Activated CD8-positive, alpha-beta memory T cell treated with anti-CD3 and anti-CD28 coated beads, Interleukin-2, amount 50 U/mL, for 1 hour (primary cell): ENCODE measurements around the gene SLC9A1.
"Not testable (repeated sequence)": the region's sequence is repeated elsewhere in the genome, so short reads cannot be mapped to it uniquely, and the experiment has no call there.

ENCODE experiments used
- DNase-seq: peaks from one replicate; pipeline ENCODE4 v3.0.0-alpha.2; 2020; ENCODE audit errors: extremely low read depth

Gene SLC9A1

GRCh38 chr1:27154991-27155781 is at the start of gene SLC9A1:
SLC9A1 (minus strand) TSS chr1:27155125; CDS start chr1:27154334, 791 bp downstream.
- peak; percentile 84 for DNase-seq

GRCh38 chr1:27203946-27204345 is 49.0 kb upstream of the SLC9A1 start:
- no peak for DNase-seq

DNA sequence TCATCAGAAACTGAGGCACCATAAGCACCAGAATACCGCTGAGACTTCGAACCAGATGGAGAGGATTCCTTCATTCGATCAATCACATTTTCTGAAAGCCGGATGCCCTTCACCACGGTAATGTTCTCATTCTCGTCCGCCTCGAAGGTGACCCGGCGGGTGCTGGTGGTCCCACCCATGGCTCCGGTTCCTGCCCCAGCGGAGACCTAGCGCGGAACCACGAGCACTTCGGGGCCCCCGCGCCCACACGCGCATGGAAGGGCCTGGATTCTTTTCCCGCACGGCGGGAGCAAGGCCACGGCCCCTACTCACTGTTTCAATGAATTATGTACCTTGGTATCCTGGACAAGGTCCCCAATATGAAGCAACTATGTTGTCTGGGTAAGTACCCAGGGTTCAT is 46.4 kb upstream of the SLC9A1 start:
- no peak for DNase-seq

GRCh38 chr1:27193194-27193593 is 38.3 kb upstream of the SLC9A1 start:
- no peak for DNase-seq

GRCh38 chr1:27192039-27192529 is 37.2 kb upstream of the SLC9A1 start:
- no peak for DNase-seq

DNA sequence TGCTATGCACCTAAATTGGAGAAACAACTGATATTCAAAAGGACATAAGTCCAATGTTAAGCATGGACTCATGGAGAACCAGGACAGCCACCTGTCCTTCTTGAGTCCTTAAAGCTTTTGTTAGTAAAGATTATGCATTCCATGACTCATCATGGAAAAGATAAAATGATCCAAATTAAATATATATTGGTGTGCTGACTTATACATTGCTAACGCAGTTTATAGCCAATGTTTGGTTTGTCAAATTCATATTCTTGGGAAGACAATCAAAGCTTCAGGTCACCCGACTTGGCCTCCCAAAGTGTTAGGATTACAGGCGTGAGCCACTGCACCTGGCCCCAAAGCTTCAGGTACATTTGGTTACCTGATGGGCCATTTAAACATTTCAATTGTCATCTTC is 29.7 kb upstream of the SLC9A1 start:
- not testable (repeated sequence) for DNase-seq

DNA sequence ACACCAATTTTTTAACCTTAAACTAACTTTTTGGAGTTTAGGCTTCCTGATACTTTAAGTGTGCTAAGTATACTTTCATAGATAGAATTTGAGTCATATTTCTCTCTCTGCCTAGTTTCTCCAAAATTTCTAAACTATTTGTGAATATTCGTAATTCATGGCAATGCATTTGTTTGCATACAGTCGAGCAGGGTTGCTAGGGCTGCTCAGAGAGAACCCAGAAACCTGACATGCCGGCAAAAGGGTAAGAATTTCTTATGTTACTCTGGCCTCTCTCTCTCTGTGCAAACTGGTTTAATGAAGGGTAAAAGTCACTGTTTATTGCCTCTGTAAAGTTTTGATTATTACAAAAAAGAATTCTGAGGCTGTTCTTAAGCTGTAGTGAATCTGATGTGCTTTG is 25.1 kb upstream of the SLC9A1 start:
- no peak for DNase-seq

DNA sequence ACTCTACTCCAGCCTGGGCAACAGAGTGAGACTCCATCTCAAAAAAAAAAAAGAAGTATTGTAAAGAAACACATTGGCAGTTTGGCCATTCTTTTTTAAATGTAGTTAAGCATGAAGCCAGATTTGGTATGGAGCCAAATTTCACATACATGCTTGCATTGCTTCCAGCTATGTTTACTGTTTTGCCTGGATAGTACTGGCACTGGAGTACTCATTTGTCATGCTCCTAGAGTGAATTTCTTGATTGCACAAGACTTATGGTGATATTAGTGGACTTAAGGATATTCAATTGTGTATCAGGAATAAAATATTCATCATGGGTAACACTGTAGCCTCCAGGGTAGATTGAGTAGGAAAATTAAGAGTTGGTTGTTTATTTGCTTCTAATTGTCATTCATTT is 24.5 kb upstream of the SLC9A1 start:
- no peak for DNase-seq

DNA sequence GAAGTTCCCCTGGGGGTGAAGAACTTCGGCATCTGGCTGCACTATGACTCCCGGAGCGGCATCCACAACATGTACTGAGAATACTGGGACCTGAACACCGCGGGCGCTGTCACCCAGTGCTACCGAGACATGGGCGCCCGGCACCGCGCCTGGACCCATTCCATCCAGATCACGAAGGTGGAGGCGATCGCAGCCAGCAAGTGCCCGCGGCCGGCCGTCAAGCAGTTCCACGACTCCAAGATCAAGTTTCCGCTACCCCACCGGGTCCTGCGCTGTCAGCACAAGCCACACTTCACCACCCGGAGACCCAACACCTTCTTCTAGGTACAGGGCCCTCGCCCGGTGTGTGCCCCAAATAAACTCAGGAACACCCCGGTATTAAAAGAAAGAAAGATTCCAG is 22.0 kb upstream of the SLC9A1 start:
- no peak for DNase-seq

- DNase-seq, result no peak
Observed at GRCh38 chr1:27176323-27176722, 21.4 kb upstream of the SLC9A1 start.

- DNase-seq, result not testable (repeated sequence)
Observed at GRCh38 chr1:27172992-27173391, 18.1 kb upstream of the SLC9A1 start.

DNA sequence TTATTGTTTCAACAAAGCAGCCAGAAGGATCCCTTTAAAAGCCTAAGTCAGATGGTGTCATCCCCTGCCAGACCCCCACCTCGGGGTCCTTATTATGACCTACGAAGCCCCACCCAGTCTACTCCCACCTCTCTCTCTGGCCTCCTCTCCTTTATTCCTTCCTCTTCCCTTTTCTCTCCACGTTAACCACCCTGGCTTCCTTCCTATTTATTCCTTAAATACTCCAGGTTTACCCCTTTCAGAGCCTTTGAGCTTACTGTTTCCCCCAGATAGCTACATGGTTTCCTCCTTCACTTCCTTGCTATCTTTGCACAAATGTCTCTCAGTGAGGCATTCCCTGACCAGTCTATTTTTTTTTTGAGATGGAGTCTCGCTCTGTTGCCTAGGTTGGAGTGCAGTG is 12.0 kb upstream of the SLC9A1 start:
- no peak for DNase-seq

- DNase-seq, result no peak
Observed at GRCh38 chr1:27166351-27166802, 11.5 kb upstream of the SLC9A1 start.

DNA sequence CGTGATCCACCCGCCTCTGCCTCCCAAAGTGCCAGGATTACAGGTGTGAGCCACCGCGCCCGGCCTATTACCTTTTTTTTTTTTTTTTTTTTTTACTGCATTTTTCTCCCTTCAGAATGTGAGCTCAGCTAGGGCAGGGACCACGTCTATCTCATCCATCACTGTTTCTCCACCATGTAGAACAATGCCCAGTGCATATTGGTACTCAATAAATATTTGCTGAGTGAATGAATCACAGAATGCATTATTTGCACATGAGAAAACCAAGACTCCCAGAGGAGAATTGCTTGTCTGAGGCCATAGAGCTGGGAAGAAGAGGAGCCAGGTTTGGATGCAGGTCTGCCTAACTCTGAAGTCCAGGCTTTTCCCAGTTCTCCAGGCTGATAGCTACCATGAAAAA is 8.2 kb upstream of the SLC9A1 start:
- no peak for DNase-seq

DNA sequence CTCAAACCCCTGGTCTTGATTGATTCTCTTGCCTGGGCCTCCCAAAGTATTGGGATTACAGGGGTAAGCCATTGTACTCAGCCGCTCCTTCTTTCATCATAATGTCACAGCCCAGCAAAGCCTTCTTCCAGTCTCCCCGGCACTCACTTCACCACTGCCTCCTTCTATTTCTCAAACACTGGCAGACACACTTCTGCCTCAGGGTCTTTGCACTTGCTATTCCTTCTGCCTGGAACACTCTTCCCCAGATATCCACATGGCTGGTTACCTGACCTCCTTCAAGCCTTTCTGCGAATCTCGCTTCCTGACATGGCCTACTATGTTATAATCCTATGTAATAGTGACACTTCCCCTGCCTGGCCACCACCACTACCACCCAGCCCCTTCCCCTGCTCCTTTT is 7.2 kb upstream of the SLC9A1 start:
- no peak for DNase-seq

GRCh38 chr1:27161594-27161993 is 6.7 kb upstream of the SLC9A1 start:
- no peak for DNase-seq

DNA sequence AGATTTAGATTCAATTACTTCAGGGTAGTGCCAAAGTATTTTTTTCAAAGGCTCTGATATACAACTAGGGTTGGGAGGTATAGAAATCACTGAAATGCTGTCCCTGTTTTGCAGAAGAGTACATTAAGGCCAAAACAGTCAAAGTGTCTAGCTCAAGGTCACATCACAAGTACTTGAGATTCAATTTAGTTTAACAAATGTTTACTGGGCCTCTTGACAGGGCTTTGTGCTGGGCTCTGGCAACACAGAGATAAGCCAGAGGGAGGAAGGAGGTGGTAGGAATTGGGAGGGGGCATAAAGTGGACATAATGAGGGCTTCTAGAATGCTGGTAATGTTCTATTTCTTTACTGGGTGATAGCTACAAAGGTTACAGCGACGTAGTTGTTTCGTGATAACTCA is 2.3 kb upstream of the SLC9A1 start:
- DNase-seq, result no peak

GRCh38 chr1:27154469-27154990 is 395 bp downstream of the SLC9A1 start:
- no peak for DNase-seq

- DNase-seq, result no peak
Observed at GRCh38 chr1:27153927-27154358, 982 bp downstream of the SLC9A1 start.

DNA sequence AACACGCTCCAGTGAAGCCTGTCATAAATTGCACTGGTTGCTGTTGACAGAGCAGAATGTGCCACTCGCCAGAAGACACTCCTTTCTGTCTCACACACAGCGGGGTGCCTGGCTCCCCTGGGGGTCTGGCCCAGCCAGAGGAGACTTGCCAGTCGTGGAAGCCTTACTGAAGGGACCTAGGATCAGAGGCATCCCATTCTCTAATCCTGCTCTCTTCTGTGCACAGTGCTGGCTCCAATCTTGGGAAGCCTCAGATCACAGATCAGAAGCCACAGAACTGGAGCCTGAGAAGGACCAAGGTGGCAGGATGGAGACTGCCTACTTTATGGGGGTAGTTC is 1.4 kb downstream of the SLC9A1 start:
- no peak for DNase-seq

GRCh38 chr1:27152829-27153548 is 1.9 kb downstream of the SLC9A1 start:
- DNase-seq, result no peak

GRCh38 chr1:27152004-27152828 is 2.7 kb downstream of the SLC9A1 start:
- no peak for DNase-seq
